Left forelimb (tissue), 1 donor: ENCODE measurements around the gene FBXO10.
"Not testable (repeated sequence)": the region's sequence is repeated elsewhere in the genome, so short reads cannot be mapped to it uniquely, and the experiment has no call there.

Experiments
- DNase-seq: peaks from one replicate; pipeline ENCODE4 v3.0.0-alpha.2; 2018; ENCODE audit warnings: low spot score

FBXO10 gene

GRCh38 chr9:37511016-37512010 lies 64.9 kb downstream of the FBXO10 start:
- no peak for DNase-seq

- not testable (repeated sequence) for DNase-seq
Observed at GRCh38 chr9:37510053-37510452, 66.1 kb downstream of the FBXO10 start.

GRCh38 chr9:37509536-37509935 lies 66.6 kb downstream of the FBXO10 start:
- DNase-seq, result no peak

- DNase-seq, result no peak
Observed at GRCh38 chr9:37508834-37509206, 67.4 kb downstream of the FBXO10 start.

GRCh38 chr9:37508135-37508833 lies 67.9 kb downstream of the FBXO10 start:
- no peak for DNase-seq

GRCh38 chr9:37507566-37508134 lies 68.5 kb downstream of the FBXO10 start:
- DNase-seq, result no peak

- no peak for DNase-seq
Observed at GRCh38 chr9:37504605-37505004, 71.6 kb downstream of the FBXO10 start.

GRCh38 chr9:37503736-37504135 lies 72.4 kb downstream of the FBXO10 start:
- DNase-seq, result no peak

GRCh38 chr9:37501957-37502596 lies 74.1 kb downstream of the FBXO10 start:
- no peak for DNase-seq

GRCh38 chr9:37499297-37499696 lies 76.9 kb downstream of the FBXO10 start:
- no peak for DNase-seq

GRCh38 chr9:37498457-37498856 lies 77.7 kb downstream of the FBXO10 start:
- DNase-seq, result no peak

- DNase-seq, result no peak
Observed at GRCh38 chr9:37497320-37497719, 78.9 kb downstream of the FBXO10 start.

- no peak for DNase-seq
Observed at GRCh38 chr9:37496020-37496419, 80.2 kb downstream of the FBXO10 start.

GRCh38 chr9:37495571-37495970 lies 80.6 kb downstream of the FBXO10 start:
- DNase-seq, result no peak

GRCh38 chr9:37491939-37492338 lies 84.2 kb downstream of the FBXO10 start:
- DNase-seq, result no peak

GRCh38 chr9:37486616-37487548 lies 89.3 kb downstream of the FBXO10 start:
- no peak for DNase-seq

GRCh38 chr9:37486256-37486615 lies 89.9 kb downstream of the FBXO10 start:
- DNase-seq, result no peak

- peak; percentile 94 for DNase-seq
Observed at GRCh38 chr9:37485389-37486255, 90.6 kb downstream of the FBXO10 start, which contains the start of gene POLR1E. TSS of gene POLR1E (plus strand) at chr9:37485948. CDS start at chr9:37486048, 100 bp downstream.

- no peak for DNase-seq
Observed at GRCh38 chr9:37480759-37481158, 95.4 kb downstream of the FBXO10 start.

- DNase-seq, result not testable (repeated sequence)
Observed at GRCh38 chr9:37477987-37478619, 98.1 kb downstream of the FBXO10 start.
